Measurements from ENCODE around the gene USP1. TPM values are rescaled to one million over a fixed set of nuclear protein-coding genes. Genes with fewer than 3 reads are reported as not detected.

The USP1 gene
- total RNA-seq, 1 experiment from 2014 or later: 64.6 TPM

GRCh38 chr1:62390071-62390470, 46.8 kb upstream of the USP1 start:
- WGBS (ENCODE audit: extremely low coverage, insufficient read length, low lambda C conversion rate): no CpG with 5 or more reads among the region's 7 CpGs
- Histone ChIP-seq H2BK15ac (ENCODE audit: low read depth, low read length) (no peak overlapping the region), H3K23me2 (ENCODE audit: insufficient read length, low read depth, low read length, poor library complexity, severe bottlenecking) (no peaks in the 10 kb centered on the region), H4K91ac (ENCODE audit: insufficient read length, low read depth, low read length) (no peak overlapping the region), H4K8ac (replicated peaks; ENCODE audit: insufficient read length, low read depth, low read length) (no peak overlapping the region), H3K4me2 (ENCODE audit: insufficient read depth, insufficient read length, low read length) (no peak overlapping the region), H2BK20ac (ENCODE audit: low read depth, low read length, poor library complexity, severe bottlenecking) (no peak overlapping the region), H2BK5ac (ENCODE audit: insufficient read length, low read length) (no peak overlapping the region), H3K4ac (ENCODE audit: low read depth, low read length) (no peak overlapping the region), H2BK12ac (ENCODE audit: insufficient read length, low read depth, low read length) (no peak overlapping the region), H2AFZ (ENCODE audit: low read length) (no peak overlapping the region), H3T11ph (ENCODE audit: low read length) (no peak overlapping the region), H3K9me3 (ENCODE audit: control insufficient read depth, low read depth, low read length) (no peaks in the 10 kb centered on the region), H4K20me1 (ENCODE audit: control insufficient read depth, insufficient read depth, insufficient read length) (no peaks in the 10 kb centered on the region), H2BK120ac (ENCODE audit: low read depth, low read length, poor library complexity, severe bottlenecking) (no peak overlapping the region), H3K14ac (ENCODE audit: insufficient read depth, low read length) (no peak overlapping the region), H3K27ac (ENCODE audit: insufficient read length, low read depth, low read length) (no peak overlapping the region), H3K9ac (ENCODE audit: extremely low read depth, insufficient read length, low read length) (no peak overlapping the region), H3K4me1 (ENCODE audit: insufficient read depth, low read length) (no peaks in the 10 kb centered on the region), H3K56ac (ENCODE audit: insufficient read length, low read depth, low read length) (no peak overlapping the region), H3K23ac (ENCODE audit: insufficient read length, low read depth, low read length) (no peak overlapping the region), H4K5ac (ENCODE audit: insufficient read length, low read depth, low read length) (no peak overlapping the region), H3K79me2 (ENCODE audit: insufficient read depth, low read length) (no peaks in the 10 kb centered on the region), H3K79me1 (ENCODE audit: insufficient read depth, low read depth, low read length, poor library complexity, severe bottlenecking) (no peaks in the 10 kb centered on the region), H3K18ac (ENCODE audit: insufficient read length, low read depth, low read length) (no peak overlapping the region), H3K27me3 (ENCODE audit: insufficient read depth, low read length) (no peaks in the 10 kb centered on the region), H2AK5ac (ENCODE audit: insufficient read length, low read length) (no peak overlapping the region)
- Mint-ChIP-seq H3K36me3 (ENCODE audit: insufficient read depth in 1 of 3, low read depth in 3 of 3) (no peaks in the 10 kb centered on the region), H3K27me3 (ENCODE audit: low read depth) (peaks cover 7% of the 10 kb centered on the region), H3K4me3 (no peak overlapping the region), H3K27ac (no peak overlapping the region), H3K9me3 (no peaks in the 10 kb centered on the region), H3K4me1 (peaks cover 7 to 15% of the 10 kb centered on the region in 2 experiments)
- no peak for TF ChIP-seq CTCF (conservative IDR thresholded peaks at IDR 0.05)
- no peak for DNase-seq

Measured in H9 (cell line).